Uterus (tissue), 2 donors: ENCODE measurements around the gene CD68.

Source experiments
- CTCF ChIP-seq, 4 experiments: fragments of 200-600 bp in 2 of 4; fragments of 450-650 bp in 2 of 4; sonication (generic) in 2 of 4; IDR thresholded peaks; one replicate each; pipeline ENCODE4 v1.5.1; 2016 to 2019; ENCODE audit warnings: antibody characterized with exemption in 4 of 4, mild to moderate bottlenecking in 2 of 4, moderate library complexity in 1 of 4
- POLR2A ChIP-seq, 2 donors: fragments of 450-650 bp; IDR thresholded peaks; one replicate each; pipeline ENCODE4 v1.6.1; 2016; ENCODE audit warnings: antibody characterized with exemption in 2 of 2, mild to moderate bottlenecking in 1 of 2, moderate library complexity in 1 of 2

GRCh38 chr17:7579834-7580603, 581 bp downstream of the CD68 start:
- TF ChIP-seq CTCF (IDR thresholded peaks at IDR 0.05) (no peak), POLR2A (IDR thresholded peaks at IDR 0.05) (no peak)
